Left lung (tissue), 10 donors: ENCODE data around the gene SMARCD1. TPM values are rescaled to one million over a fixed set of nuclear protein-coding genes. Genes with fewer than 3 reads are reported as not detected.
A peak's percentile ranks its signal among the peaks of the same experiment; 100 is the strongest.

Experiments
- ATAC-seq: fragments of 200-7000 bp; cut with Tn5 transposase; one replicate; pipeline ENCODE4 v1.9.1; 2020; ENCODE audit warnings: moderate library complexity
- DNase-seq, 4 donors: peaks; one replicate each; pipeline ENCODE4 v3.0.0-alpha.2; 2013 to 2020
- H3K27ac ChIP-seq, 2 donors: fragments of 200-600 bp; sonication (generic) in 1 of 2; one replicate each; pipeline versions ENCODE4 v1.5.0 to v1.8.0; 2020 to 2021
- H3K27me3 ChIP-seq, 2 donors: fragments of 200-600 bp; sonication (generic) in 1 of 2; one replicate each; pipeline versions ENCODE4 v1.5.0 to v1.8.0; 2020 to 2021
- H3K36me3 ChIP-seq, 2 donors: fragments of 200-600 bp; sonication (generic) in 1 of 2; one replicate each; pipeline versions ENCODE4 v1.5.0 to v1.8.0; 2020 to 2021
- H3K4me1 ChIP-seq, 2 donors: fragments of 200-600 bp; one replicate each; pipeline ENCODE4 v1.8.0; 2021
- H3K4me3 ChIP-seq, 2 donors: fragments of 200-600 bp; sonication (generic) in 1 of 2; one replicate each; pipeline versions ENCODE4 v1.5.0 to v1.8.0; 2020 to 2021; ENCODE audit warnings: mild to moderate bottlenecking in 1 of 2
- H3K9me3 ChIP-seq, 2 donors: fragments of 200-600 bp; sonication (generic) in 1 of 2; one replicate each; pipeline versions ENCODE4 v1.5.0 to v1.8.0; 2020 to 2021
- intact Hi-C, 2 donors: fragments of 100-400 bp; cut with DNase I; formaldehyde crosslinking; loops; one replicate each; pipeline versions ENCODE4 v1.11.2 to v1.14.2; 2022
- polyA plus RNA-seq, 6 donors: library from polyadenylated mRNA; unstranded; fragments of 120-200 nt; gene quantifications; one replicate each; pipeline ENCODE4 v1.2.1, GENCODE V29; 2013; ENCODE audit not compliant: insufficient read length in 6 of 6
- total RNA-seq, 2 donors: library from RNA; stranded (reverse); fragmentation: NEBNext Ultra II Directional; extraction: Animal tissue kit (Norgen Biotek cat#: 25700); gene quantifications; one replicate each; pipeline ENCODE4 v1.2.1, GENCODE V29; 2021
- TF ChIP-seq, protein P1 (sequence below), 2 donors: fragments of 200-600 bp; sonication (generic) in 1 of 2; IDR thresholded peaks; one replicate each; pipeline versions ENCODE4 v1.5.0 to v1.8.0; 2021; ENCODE audit warnings: antibody characterized with exemption in 2 of 2
- donor health status: DM: no; HTN: yes; CAD: no.
- donor health status: DM: no; HTN: no; CAD: no.

The SMARCD1 gene
- total and polyA plus RNA-seq, 8 donors, result 33.1 to 155 (median 139) TPM

DNA sequence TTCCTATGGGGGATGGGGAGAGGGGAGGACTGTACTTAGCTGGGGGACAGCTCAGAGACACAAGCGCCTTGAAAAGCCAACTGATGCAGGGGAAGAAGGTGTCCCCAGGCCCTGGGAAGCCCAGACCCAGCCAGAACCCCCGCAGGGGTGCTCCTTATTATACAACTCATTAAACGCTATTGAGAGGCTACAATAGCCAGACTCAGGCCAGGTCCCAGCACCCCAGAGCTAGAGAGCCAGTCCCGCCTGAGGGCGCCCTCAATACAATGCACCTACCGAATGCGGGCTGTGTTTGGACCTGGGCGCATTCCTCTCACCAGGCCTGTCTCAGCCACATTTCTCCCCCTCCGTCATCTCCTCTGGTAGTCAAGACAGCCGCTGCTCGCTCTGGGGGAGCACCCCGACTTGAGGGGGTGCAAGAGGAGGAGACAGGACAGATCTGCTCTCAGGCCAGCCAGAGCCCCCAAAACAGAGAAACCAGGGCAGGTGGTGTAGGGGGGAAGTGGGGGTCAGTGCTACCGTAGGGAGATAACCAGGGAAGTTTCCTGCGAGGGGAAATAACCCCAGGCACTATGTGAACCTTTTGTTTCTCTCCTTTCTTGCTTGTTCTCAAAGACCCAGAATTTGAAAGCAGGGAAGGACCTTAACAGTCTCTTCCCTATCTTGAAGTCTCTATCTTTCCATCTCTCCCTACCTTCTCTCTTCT is 33.9 kb upstream of the SMARCD1 start:
- TF ChIP-seq, protein P1, sequence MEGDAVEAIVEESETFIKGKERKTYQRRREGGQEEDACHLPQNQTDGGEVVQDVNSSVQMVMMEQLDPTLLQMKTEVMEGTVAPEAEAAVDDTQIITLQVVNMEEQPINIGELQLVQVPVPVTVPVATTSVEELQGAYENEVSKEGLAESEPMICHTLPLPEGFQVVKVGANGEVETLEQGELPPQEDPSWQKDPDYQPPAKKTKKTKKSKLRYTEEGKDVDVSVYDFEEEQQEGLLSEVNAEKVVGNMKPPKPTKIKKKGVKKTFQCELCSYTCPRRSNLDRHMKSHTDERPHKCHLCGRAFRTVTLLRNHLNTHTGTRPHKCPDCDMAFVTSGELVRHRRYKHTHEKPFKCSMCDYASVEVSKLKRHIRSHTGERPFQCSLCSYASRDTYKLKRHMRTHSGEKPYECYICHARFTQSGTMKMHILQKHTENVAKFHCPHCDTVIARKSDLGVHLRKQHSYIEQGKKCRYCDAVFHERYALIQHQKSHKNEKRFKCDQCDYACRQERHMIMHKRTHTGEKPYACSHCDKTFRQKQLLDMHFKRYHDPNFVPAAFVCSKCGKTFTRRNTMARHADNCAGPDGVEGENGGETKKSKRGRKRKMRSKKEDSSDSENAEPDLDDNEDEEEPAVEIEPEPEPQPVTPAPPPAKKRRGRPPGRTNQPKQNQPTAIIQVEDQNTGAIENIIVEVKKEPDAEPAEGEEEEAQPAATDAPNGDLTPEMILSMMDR (IDR thresholded peaks at IDR 0.05), result no peak
- Histone ChIP-seq H3K4me1 (peaks cover 4 to 27% of the 10 kb centered on the region in 2 donors), H3K4me3 (peak overlapping the region in 1 of 2 donors; percentile 28), H3K36me3 (no peaks in the 10 kb centered on the region), H3K27ac (no peak overlapping the region), H3K27me3 (peaks cover 0 to 38% of the 10 kb centered on the region in 2 donors), H3K9me3 (no peaks in the 10 kb centered on the region)
- peak in 1 of 4 donors; percentile 40 for DNase-seq
- ATAC-seq, result peak; percentile 4
- intact Hi-C loops, result no loop called here

DNA sequence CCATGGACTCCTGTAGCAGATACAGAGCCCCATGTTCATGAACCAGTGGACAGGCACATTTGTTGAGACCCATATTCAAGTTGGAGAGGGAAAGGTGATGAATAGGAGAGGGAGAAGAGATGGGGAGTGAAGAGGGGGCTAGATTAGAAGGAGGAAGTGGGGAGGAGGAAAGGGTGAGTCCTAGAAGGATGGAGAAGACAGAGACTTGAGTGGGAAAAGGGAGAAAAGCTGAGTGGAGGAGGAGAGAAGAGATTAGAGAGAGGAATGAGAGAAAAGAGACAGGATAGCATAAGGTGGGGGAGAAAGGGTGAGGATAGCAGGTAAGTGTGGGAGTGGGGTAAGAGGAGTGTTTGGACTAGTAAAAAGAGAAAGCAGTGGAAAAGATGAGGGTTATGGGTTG is 32.6 kb upstream of the SMARCD1 start:
- peaks cover 6 to 51% of the 10 kb centered on the region in 2 donors for H3K27me3 ChIP-seq
- intact Hi-C loops, result no loop called here
- TF ChIP-seq, protein P1 (IDR thresholded peaks at IDR 0.05), result no peak

DNA sequence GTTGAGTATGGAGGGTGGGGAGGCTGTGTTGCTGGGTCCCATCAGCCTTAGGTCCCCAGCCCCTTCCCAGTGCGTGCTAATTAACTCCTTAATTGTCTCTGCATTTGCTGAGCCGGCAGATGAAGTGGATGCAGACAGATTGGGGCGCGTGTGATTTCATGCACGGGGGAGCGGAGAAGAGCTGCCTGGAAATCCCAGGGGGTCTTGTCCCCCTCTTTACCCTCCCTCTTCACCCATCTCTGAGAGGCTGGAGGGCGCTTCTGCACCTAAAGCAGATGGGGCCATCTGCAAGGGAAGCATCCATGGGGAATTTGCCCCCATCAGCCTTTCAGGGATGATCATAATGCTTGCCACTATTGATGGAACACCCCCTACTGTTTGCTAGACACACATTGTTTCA is 32.2 kb upstream of the SMARCD1 start:
- Histone ChIP-seq H3K27ac (no peak overlapping the region), H3K9me3 (no peaks in the 10 kb centered on the region), H3K4me3 (no peak overlapping the region), H3K27me3 (peaks cover 6 to 55% of the 10 kb centered on the region in 2 donors), H3K36me3 (no peaks in the 10 kb centered on the region), H3K4me1 (peaks cover 12 to 43% of the 10 kb centered on the region in 2 donors)
- DNase-seq, result no peak
- TF ChIP-seq, protein P1 (IDR thresholded peaks at IDR 0.05), result no peak
- intact Hi-C loops, result no loop called here
- no peak for ATAC-seq

More for the DNA sequence above, 32.6 kb upstream of the SMARCD1 start:
- ATAC-seq (no peak), DNase-seq (no peak)
- Histone ChIP-seq H3K36me3 (no peaks in the 10 kb centered on the region), H3K27ac (no peak overlapping the region), H3K9me3 (no peaks in the 10 kb centered on the region), H3K4me1 (peaks cover 12 to 40% of the 10 kb centered on the region in 2 donors), H3K4me3 (no peak overlapping the region)

DNA sequence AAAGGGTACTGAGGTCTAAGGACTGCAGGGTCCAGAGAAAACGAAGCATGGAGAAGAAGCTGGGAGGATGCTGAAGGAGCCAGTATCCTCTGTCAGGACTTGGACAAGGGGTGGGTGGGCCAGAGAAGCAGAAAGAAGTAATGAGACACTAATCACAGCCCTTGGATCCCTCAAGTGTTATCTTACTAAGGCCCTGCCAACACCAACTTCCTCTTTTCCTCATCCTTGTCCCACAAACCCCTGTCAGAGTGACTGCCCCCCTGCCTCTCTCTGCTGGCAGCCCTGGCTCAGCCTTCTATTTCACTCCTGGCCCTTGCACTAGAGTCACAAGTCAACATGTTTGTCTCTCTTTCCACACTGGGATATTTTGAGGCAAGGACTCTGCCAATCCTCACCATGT is 31.6 kb upstream of the SMARCD1 start:
- peaks cover 6 to 61% of the 10 kb centered on the region in 2 donors for H3K27me3 ChIP-seq
- no peak overlapping the region for H3K27ac ChIP-seq
- H3K4me1 ChIP-seq, result peaks cover 12 to 44% of the 10 kb centered on the region in 2 donors
- intact Hi-C loops, result no loop called here
- H3K4me3 ChIP-seq, result no peak overlapping the region
- TF ChIP-seq, protein P1 (IDR thresholded peaks at IDR 0.05), result no peak
- DNase-seq (no peak), ATAC-seq (no peak)
- H3K9me3 ChIP-seq, result no peaks in the 10 kb centered on the region
- no peaks in the 10 kb centered on the region for H3K36me3 ChIP-seq

DNA sequence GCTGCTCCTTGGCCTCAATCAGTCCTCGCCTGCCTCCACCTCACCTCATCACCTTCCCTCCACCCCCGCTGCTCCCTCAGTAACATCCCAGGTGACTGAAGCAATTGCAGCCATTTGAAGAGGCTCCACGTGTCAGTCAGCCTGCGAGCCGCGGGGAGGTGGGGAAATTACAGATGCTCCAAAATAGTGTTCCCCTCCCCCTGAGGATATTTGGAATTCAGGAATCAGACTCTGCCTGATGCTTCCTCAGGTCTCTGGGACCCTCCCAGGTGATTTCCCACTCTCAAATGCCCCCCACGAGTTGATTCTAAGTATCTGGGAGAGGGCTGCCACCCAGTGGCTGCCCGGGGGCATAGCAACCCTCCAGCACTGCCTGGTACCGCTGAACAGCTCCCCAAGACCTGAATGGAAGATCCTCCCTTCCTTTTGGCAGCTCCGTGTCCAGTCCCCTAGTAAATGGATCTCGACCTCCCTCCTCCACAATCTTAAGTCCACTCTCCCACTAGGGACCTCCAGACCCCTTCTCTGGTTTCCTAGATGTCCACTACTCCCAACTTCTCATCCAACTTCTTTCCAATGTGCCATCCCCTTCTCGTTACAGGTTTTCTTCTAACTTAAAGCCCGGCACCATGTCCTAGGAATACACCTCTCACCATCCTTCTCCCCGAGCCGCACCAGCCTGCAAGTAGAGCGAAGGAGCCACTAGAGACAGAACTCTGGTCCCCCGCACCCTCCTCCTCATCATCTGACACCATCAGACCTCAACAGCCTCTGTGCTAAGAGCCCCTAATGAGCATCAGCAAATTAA is 29.1 kb upstream of the SMARCD1 start:
- Histone ChIP-seq H3K4me1 (peaks cover 12 to 36% of the 10 kb centered on the region in 2 donors), H3K36me3 (no peaks in the 10 kb centered on the region), H3K27me3 (peaks cover 6 to 56% of the 10 kb centered on the region in 2 donors), H3K27ac (no peak overlapping the region), H3K9me3 (no peaks in the 10 kb centered on the region), H3K4me3 (no peak overlapping the region)
- TF ChIP-seq, protein P1 (IDR thresholded peaks at IDR 0.05), result peak; percentile 94 to 97
- DNase-seq (peak in 2 of 4 donors; percentile 69 to 80), ATAC-seq (peak; percentile 80)
- intact Hi-C loops, result no loop called here
